Activated CD8-positive, alpha-beta memory T cell treated with anti-CD3 and anti-CD28 coated beads for 24 hours (primary cell): ENCODE data around the gene C22orf23.
A peak's percentile ranks its signal among the peaks of the same experiment; 100 is the strongest.
"Not testable (repeated sequence)": the region's sequence is repeated elsewhere in the genome, so short reads cannot be mapped to it uniquely, and the experiment has no call there.

ENCODE experiments used
- DNase-seq: peaks from one replicate; pipeline ENCODE4 v3.0.0-alpha.2; 2020

The C22orf23 gene

DNA sequence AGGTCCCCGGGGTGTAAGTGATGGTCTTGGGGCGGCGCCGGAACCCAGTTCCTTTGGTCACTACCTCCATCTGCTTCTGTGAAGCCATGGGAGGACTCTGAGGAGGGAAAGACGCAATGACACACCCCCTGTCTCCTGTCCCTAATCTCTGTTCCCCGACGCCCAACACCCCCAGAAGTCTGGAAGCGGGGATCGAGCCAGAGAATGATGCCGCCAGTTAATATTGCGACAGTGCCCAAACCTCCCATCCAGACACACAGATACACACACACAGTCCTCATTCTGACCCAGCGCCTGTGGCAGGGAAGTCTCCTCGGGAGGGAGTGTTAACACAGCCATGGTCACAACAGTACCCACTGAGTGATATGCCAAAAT is 352 bp downstream of the C22orf23 start:
- peak; percentile 61 for DNase-seq

DNA sequence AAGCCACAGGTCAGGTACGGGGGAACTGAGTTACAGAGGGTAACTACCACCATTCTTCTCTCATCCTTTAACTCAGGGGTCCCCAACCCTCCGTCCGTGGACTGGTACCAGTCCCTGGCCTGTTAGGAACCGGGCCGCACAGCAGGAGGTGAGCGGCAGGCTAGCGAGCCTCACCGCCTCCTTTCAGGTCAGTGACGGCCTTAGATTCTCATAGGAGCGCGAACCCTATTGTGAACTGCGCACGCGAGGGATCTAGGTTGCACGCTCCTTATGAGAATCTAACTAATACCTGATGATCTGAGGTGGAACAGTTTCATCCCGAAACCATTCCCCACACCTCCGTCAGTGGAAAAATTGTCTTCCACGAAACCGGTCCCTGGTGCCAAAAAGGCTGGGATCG is 772 bp downstream of the C22orf23 start:
- not testable (repeated sequence) for DNase-seq

DNA sequence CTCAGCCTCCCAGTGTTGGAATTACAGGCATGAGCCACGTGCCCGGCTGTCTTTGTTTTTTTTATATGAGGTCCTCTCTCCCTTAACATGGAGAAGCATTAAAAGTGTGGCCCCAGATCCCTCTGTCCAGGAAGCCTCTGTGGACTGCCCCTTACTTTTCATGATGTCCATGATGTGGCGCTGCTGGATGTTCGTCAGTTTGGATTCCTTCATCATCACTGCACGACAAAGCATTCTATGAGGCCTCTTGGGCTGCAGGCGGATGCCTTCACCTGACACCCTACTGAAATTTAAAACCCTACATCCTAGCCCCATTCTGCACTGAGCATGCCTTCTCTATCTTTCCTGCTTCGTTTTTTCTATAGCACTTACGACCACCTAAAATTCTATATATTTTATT is 2.1 kb downstream of the C22orf23 start:
- no peak for DNase-seq

DNA sequence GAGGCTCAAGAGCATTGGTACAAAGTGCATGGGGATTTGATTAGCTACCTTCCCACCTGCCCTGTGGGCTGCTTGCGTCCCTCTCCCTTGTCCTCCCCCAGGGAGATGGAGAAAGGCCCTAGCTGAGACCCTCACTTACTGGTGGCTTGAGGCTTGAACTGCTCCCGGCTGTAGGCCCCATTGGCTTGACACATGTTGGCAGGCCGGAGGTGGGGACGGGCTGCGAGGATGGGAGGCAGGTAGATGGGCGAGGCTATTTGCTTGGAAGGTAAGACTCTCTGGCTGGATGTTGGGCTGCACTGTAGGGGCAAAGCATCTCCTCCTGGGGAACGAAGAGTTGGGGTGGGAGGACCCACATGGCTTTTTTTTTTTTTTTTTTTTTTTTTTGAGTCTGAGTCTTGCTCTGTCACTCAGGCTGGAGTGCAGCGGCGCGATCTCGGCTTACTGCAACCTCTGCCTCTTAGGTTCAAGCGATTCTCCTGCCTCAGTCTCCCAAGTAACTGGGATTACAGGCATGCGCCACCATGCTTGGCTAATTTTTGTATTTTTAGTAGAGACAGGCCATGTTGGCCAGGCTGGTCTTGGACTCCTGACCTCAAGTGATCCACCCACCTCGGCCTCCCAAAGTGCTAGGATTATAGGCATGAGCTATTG is 6.1 kb downstream of the C22orf23 start:
- DNase-seq: not testable (repeated sequence)

DNA sequence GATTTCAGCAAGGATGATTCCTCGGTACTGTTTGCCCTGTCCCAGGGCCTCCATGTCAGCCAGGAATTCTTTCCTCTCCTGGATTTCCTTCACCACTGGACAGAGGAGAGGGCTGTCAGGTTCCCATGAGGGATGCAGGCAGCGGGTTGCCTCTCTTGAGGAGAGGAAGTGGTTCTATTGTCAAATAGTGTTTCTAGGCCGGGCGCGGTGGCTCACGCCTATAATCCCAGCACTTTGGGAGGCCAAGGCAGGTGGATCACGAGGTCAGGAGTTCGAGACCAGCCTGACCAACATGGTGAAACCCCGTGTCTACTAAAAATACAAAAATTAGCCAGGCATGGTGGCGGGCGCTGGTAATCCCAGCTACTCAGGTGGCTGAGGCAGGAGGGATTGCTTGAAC is 9.0 kb downstream of the C22orf23 start:
- not testable (repeated sequence) for DNase-seq

DNA sequence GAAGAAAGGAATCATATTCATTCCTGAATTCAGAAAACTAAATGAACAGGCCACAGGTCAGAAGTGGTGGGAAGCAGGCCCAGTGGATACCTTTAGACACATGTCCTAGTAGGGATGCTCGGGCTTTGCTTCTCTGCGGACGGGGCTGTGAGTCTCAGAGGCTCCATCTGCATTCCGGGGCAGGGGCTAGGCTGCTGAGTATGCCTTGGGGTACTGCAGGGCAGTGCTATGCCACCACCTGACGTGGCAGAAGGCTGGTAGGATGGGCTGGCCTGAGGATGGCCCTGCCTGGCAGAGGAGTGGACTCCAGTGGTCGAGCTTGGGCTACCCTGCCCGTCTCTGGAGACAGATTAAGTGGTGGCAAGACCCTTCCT is 9.6 kb downstream of the C22orf23 start:
- no peak for DNase-seq

DNA sequence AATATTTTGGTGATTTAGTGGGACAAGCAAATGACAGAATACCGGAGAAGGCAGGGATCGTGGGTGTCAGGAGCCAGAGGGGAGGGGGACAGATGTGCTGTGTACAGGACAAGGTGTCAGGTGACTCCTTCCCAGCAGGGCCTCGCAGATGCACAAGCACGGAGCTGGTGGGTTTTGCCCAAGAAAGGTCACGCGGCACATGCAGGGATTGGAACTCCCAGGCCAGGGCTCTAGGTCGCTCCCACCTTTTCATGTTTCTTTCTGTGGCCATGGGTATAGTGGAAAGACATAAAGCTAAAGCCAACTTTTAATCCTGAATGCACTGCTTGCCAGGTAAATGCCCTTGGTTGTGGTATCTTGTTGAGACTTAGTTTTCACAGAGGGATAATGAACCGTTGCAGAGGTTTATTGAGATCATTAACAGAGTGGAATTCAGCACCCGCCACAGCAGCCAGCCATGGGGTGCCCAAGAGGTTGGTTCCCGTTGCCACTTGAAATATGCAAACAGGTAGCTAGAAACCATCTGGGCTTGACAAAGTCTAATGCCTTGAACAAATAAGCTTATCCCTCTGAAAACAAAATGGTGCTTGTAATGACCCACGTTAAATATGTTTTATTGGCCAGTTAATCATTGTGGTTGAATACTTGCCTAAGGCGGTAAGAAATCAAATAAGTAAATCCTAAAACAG is 10.1 kb downstream of the C22orf23 start:
- no peak for DNase-seq

DNA sequence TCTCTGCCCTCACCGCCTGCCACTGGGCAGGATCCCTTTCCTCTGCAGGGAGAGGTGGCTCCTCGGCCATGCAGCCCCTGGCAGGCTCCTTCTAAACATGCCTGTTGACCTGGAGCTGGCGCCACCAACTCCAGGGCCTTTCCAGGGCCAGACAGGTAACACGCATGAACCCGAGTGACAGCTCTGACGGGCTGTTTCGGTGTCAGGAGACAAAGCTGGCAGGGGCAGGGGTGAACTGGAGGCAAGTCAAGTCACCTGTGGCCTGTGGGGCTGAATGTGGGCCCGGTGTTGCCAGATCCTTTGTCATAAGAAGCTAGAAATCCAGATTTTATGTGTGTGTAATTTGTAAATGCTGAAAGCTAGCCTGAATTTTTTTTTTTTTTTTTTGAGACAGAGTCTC is 11.3 kb downstream of the C22orf23 start:
- DNase-seq: no peak

DNA sequence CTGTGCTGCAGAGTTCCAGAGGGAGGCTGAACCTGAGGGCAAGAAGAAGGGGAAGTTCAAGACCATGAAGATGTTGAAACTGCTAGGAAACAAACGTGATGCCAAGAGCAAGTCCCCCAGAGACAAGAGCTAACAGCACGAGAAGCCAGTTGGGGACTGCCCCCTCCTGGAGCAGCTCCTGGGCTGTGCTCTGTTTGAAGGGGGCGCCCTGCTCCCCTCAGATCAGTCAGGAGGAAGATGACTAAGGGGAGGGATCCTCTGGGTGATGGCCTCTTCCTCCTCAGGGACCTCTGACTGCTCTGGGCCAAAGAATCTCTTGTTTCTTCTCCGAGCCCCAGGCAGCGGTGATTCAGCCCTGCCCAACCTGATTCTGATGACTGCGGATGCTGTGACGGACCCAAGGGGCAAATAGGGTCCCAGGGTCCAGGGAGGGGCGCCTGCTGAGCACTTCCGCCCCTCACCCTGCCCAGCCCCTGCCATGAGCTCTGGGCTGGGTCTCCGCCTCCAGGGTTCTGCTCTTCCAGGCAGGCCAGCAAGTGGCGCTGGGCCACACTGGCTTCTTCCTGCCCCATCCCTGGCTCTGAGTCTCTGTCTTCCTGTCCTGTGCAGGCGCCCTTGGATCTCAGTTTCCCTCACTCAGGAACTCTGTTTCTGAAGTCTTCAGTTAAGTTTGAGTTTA is 12.6 kb downstream of the C22orf23 start:
- DNase-seq: no peak

DNA sequence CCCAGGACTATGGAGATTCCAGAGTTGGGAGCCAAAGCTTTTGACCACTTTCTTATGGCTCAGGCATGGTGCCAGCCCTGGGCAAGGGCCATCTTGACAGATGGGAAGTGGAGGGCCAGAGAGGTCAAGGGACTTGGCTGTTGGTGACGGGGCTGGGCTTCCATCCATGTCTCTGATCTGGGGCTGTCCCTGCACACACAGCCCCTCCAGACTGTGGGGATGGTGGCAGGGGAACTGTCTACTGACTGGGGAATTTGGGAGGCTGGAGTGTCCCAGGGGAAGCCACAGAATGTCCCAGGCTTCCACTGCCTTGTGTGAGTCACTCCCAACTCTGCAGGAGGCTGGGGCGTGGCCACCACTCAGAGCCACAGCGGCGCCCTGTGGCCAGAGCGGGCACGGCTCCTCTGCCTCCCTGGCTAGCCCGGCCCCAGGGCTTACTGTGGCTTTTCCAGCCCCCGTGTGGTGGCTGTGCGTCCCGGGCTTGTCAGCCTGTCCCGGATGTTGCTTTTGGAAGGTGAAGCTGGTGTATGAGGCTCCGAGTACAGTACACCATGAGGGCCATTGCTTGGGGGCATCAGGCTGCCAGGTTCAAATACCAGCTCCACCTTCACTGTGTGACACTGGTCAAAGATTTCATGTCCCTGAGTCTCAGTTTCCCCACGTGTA is 19.6 kb downstream of the C22orf23 start:
- DNase-seq: peak; percentile 93

DNA sequence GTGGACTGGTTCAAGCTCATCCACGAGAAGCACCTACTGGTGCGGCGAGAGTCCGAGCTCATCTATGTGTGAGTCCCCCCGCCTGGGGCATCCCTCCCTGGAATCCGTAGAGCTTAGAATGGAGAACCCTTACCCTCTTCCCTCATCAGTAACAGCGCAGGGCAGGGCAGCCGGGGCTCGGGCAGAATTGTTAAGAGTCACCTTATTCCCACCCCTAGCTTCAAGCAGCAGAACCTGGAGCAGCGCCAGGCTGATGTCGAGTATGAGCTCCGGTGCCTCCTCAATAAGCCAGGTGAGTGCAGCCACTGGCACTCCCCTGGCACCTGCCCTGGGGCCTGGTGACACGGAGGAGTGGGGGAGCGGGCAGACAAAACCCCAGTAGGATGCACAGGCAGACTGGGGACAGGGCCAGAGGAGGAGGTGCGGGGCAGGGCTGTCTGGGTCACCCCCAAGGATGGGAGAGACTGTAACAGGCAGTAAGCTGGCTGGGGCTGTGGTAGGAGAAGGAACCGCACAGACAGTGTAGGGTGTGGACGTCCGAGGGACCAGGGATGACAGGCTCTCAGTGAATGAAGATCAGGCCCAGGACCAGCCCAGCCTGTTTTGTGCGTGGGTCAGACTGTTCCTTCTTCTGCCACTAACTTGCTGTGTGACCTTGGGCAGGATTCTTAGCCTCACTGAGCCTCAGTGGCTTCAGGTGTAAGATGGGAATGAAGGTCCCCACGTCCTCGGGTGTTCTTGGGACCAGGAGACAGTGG is 20.4 kb downstream of the C22orf23 start:
- DNase-seq: no peak

DNA sequence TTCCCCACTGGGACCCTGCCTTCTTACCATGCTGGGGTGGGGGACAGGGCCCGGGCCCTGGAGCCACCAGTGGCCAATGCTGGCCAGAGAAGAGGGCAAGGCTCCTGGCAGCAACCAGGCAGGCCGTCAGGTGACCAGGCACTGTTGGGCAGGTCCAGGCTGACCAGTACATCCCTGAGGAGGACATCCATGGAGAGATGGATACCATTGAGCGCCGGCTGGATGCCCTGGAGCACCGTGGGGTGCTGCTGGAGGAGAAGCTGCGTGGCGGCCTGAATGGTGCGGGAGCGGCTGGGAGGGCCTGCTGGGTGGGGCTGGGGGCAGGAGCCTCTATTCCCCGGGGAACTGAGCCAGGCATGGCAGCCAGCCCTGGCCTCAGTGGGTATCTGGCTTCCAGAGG is 21.0 kb downstream of the C22orf23 start:
- DNase-seq: no peak

DNA sequence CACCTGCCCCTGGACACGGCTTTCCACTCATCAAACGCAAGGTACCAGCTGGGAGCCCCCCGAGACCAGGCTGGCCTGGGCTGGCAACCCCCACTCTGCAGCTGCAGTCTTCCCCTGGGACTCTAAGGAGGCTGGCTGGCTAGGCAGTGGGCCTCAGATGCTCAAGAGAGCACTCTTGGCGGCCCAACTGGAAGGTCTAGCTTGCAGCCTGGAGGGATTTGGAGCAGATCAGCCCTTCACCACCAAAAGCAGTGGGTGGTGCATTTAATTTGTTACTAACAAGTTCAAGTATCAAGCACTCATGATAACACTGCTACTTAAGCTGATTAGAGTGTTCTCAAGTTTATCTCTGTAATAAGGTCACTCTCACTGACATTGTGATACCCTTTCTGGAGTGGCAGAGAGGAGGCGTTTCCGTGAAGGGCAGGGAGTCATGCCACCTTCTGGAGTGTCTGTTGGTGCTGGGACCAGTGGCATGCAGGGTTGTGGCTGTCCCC is 21.5 kb downstream of the C22orf23 start:
- DNase-seq: no peak

DNA sequence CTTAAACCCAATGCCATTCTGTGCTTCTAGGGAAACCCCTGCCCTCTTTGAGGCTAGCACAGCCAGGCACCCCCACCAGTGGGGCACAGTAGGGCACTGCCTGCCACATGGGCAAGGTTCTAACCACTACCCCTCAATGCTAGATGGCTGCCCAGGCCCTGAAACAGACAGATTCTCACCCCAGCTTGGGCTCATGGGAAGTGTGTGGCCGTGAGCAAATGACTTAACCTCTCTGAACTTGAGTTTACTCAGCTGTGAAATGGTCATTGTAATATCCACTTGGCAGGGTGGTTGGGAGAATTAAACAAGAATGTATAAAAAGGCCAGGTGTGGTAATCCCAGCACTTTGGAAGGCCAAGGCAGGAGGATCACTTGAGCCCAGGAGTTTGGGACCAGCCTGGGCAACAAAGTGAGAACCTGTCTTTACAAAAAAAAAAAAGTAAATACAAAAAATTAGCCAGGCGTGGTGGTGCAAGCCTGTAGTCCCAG is 22.4 kb downstream of the C22orf23 start:
- DNase-seq: no peak

DNA sequence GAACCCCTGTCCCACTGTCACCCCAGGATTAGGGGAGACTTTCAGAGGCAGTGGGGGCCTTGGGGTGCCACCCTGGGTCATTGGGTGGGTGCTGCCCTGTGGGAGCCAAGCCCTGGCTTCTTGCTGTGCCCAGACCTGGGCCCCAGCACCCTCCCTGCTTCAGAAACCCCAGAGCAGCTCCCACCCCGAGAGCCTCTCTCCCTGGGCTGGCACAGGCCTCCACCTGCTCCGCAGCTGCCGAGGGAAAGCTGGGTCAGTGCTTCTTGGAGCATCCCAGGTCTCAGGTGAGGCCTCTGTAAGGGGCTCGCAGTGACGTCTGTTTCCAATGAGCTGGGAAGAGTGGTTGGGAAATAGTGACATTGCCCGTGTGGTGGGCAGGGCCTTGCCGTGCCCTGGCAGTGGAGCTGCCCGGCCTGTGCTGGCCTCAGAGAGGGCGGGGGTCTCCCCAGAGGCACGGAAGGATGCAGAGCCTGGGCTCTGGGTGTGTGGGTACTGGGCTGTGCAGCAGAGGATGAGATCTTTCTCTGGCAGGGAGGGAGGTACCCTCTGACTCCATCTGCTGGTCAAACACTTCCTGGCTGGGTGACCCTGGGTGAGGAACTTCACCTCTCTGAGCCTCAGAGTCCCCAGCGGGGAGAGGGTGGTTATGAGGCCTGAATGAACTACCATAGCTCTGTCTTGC is 23.0 kb downstream of the C22orf23 start:
- DNase-seq: no peak

DNA sequence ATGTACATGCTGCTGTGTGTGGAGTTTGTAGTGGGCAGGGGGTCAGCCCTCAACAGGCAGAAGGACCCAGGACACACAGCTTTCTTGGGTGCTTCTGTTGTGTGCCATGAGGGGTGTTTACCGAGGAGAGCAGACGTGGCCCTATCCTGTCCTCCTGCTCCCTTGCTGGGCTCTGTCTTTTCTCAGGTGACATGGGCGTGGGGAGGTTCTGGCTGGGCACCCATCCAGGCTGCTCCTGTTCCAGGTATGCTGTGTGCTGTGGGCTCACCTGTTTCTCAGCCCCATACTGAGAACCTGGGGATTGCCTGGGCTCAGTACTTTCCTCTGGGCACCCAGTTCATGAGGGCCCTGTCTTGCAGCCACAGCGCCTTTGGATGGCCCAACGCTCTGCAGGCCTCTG is 24.0 kb downstream of the C22orf23 start:
- DNase-seq: no peak

DNA sequence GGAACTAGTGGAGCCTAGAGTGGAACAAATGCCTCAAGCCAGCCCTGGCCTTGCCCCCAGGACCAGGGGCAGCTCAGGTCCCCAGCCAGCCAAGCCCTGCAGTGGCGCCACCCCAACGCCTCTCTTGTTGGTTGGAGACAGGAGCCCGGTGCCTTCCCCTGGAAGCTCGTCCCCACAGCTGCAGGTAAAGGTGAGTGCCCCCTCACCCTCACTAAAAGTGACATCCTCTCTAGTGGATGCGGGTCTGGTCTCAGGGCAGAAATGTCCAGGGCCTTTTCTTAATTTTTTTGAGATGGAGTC is 25.8 kb downstream of the C22orf23 start:
- no peak for DNase-seq

DNA sequence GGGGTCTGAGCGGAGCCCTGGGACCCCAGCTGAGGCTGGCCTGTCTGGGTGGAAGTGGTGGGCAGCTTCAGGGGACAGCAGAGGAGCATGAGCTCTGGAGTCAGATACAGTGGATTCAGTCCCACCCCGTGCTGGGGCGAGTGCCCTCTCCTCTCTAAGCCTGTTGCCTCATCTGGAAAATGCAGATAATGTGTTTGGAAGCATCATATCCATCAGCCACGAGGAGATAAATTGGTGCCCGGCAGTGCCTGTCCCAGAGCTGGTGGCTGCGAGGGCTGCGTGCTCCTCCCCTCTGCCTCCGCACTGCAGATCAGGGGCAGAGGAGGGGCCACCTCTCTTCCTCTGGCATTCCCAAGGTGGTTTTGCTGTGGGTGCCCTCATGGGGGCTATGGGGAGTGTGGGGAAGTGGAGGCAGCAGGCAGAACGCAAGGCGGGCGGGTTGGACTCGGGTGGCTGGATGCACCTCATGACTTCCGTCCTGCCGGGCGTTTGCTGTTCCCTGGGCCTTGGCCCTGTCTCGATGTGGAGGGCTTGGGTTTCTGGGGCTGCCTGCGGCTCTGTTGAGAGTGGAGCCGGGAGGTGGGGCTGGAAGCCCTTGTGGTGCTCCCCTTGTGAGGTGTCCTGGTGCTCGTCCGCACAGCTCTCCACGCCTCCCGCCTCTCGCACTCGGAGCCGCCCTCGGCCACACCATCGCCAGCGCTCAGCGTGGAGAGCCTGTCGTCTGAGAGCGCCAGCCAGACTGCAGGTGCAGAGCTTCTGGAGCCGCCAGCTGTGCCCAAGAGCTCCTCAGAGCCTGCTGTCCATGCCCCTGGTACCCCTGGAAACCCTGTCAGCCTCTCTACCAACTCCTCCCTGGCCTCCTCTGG is 26.4 kb downstream of the C22orf23 start:
- DNase-seq: no peak

DNA sequence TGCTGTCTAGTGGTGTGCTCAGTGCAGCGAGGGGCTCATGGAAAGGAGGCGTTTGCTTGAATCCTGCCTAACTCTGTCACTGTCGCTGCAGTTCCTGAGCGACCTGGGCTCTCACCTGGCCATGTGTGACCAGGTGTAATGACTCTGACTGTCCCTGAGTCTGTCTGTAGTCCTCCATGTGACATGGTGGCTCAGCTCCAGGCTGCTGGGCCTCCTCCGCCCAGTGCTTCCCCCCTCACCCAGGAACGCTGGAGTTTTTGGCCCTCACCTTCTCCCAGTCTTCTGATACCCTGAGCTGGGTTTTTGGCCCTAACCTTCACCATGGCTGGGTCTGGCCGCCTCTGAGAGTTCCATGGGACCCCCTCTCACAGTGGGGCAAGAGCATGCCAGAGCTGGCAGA is 27.0 kb downstream of the C22orf23 start:
- DNase-seq: no peak

DNA sequence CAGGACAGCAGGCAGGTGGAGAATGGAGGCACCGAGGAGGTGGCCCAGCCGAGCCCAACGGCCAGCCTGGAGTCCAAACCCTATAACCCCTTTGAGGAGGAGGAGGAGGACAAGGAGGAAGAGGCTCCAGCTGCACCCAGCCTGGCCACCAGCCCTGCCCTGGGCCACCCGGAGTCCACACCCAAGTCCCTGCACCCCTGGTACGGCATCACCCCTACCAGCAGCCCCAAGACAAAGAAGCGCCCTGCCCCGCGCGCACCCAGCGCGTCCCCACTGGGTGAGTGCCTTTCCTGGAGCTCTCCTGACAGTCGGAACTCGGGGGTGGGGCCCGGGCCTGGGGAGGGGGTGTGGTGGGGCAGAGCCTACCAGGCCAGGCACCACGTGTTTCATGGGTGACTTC is 27.6 kb downstream of the C22orf23 start:
- DNase-seq: no peak

DNA sequence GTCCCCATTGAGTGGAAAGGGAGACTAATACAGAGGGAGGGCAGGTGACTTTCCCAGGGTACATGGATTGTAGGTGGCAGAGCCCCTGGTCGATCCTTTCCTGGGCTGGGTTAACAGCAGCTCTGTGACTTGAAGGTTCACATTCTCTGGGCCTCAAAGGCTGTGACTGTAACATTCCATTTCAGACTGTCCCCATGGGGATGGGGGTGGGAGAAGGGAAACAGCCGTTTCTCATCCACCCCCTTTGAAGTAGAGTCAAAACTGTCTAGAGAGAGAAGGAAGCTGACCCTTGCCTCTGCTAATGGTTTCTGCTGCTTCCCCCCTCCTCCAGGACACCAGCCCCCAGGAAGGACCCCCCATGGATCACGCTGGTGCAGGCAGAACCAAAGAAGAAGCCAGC is 28.1 kb downstream of the C22orf23 start:
- DNase-seq: no peak
